Right lobe of liver (tissue), 4 donors: ENCODE measurements around the gene PPM1L.

Experiments used
- POLR2A ChIP-seq: fragments of 450-650 bp; IDR thresholded peaks from one replicate; pipeline ENCODE4 v1.6.1; 2017; ENCODE audit warnings: antibody characterized with exemption, mild to moderate bottlenecking
- TF ChIP-seq, protein P1 (sequence below), 4 donors: fragments of 200-600 bp in 3 of 4; fragments of 450-650 bp in 1 of 4; IDR thresholded peaks; one replicate each; pipeline versions ENCODE4 v1.5.1 to v1.8.0; 2016 to 2022; ENCODE audit warnings: antibody characterized with exemption in 4 of 4, mild to moderate bottlenecking in 2 of 4
- donor health status: DM: no; HTN: no; CAD: no.
- donor health status: DM: no; HTN: no; CAD: no.
- donor health status: DM: no; HTN: yes; CAD: no.

- TF ChIP-seq, protein P1, sequence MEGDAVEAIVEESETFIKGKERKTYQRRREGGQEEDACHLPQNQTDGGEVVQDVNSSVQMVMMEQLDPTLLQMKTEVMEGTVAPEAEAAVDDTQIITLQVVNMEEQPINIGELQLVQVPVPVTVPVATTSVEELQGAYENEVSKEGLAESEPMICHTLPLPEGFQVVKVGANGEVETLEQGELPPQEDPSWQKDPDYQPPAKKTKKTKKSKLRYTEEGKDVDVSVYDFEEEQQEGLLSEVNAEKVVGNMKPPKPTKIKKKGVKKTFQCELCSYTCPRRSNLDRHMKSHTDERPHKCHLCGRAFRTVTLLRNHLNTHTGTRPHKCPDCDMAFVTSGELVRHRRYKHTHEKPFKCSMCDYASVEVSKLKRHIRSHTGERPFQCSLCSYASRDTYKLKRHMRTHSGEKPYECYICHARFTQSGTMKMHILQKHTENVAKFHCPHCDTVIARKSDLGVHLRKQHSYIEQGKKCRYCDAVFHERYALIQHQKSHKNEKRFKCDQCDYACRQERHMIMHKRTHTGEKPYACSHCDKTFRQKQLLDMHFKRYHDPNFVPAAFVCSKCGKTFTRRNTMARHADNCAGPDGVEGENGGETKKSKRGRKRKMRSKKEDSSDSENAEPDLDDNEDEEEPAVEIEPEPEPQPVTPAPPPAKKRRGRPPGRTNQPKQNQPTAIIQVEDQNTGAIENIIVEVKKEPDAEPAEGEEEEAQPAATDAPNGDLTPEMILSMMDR (IDR thresholded peaks at IDR 0.05) = no peak
- TF ChIP-seq POLR2A = no peak
These were observed 45.5 kb downstream of the PPM1L start for GRCh38 chr3:160801386-160802118.
